Measurements from ENCODE around the gene IMMT.

Gene IMMT

GRCh38 chr2:86143307-86143706, 52.0 kb downstream of the IMMT start:
- DNase-seq (ENCODE audit: low read depth in 2 of 2) = no peak

DNA sequence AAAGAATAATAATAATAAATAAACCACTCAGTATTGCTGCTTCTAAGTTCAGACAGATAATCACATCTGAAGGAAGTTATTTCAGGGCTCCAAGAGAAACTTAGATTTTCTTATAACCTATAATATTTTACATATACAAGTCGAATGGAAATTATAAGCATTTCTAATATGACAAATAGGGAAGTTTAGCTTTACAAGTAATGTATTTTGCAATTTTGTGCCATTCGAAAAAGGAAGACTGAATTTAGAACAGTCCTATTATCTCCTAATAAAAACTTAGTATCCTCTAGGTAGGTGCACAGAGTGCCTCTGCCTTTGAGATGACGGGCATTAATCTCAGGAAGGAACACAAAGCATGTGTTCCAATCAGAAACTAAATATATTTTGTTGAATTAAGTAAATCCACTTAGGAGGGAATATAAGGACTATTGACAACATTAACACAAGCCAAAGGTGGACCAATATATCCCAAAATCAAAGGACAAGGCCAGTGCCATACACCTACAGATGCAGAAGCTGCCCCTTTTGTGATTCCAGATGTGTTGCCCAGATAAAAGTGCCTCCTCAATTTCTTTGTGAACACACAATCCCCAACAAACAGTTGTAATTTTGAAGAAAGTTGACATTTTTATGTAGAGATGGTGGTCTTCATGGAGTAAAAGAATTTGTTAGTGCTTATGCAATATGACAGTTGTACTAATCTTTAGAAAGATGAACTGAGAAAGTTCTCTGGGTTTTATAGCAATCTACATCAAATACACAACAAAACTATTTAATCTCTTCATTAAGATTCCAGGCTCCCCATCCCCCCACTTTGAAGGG, 52.6 kb downstream of the IMMT start:
- DNase-seq (ENCODE audit: low read depth in 2 of 2) = no peak

- DNase-seq (ENCODE audit: low read depth in 2 of 2) = no peak
Measured at GRCh38 chr2:86140969-86141392, 54.3 kb downstream of the IMMT start.

GRCh38 chr2:86139981-86140380, 55.3 kb downstream of the IMMT start:
- DNase-seq (ENCODE audit: low read depth in 2 of 2) = no peak

DNA sequence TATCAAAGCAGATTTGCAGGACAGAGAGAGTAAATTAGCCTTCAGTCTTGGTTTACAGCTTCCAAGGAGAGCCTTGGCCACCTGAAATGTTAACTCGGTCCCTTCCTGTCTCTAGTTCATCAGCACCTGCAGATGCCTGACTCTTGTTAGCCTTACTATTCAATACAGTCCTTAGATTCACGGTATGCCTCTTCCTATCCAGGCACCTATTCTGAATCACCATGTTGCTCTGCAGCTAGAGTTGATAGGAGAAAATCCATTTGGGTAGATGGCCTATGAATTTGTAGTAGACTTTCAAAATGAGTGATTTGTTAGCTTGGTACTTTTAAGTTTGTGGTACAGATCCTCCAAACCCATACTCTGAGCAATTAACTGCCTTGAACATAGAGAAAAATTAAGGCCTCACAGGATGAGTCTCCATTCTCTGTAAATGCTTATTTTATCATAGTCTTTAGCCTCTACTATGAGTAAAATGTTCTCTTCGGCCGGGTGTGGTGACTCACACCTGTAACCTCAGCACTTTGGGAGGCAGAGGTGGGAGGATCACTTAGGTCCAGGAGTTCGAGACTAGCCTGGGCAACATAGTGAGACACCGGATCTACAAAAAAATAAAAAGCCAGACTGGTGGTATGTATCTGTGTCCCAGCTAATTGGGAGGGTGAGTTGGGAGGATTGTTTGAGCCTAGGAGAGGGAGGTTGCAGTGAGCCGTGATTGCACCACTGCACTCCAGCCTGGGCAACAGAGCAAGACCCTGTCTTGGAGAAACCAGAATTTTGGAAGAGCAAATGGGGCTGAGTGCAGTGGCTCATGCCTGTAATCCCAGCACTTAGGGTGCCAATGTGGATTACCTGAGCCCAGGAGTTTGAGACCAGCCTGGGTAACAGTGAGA, 56.3 kb downstream of the IMMT start:
- DNase-seq (ENCODE audit: low read depth in 2 of 2) = no peak

DNA sequence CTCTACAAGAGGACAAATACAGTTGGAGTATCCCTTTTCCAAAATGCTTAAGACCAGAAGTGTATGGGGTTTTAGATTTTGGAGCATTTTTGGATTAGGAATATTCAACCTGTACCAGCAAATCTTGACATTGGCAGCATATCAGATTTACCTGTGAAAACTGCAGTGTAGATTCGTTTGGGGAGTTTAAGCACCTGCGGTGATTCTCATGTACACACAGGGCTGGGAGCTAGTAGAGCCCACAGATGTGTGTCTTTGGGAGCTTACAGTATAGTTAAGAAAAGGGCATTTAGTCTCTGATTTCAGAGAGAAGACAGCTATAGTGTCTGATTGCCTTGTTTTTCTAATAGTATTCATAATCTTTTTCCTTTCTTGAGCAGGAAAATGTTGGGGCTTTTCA, 59.1 kb downstream of the IMMT start:
- DNase-seq (ENCODE audit: low read depth in 2 of 2) = no peak

DNA sequence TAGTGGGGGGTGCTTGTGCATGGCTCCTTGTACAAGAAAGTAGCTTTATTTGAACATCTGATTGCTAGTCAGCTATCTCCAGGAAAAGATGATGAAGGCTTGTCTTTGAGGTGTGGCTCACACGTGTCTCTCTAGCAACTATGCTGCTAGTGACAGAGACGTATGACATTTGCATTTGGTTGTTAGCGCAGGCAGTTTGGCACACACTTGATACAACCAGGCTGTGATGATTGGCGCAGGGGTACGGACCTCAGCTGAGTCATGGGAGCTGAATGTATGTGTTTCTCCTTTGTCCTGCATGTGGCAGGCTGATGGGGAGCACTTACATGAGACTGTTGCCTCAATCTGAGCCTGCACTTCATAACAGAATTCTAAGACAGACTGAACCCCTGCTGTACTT, 59.6 kb downstream of the IMMT start:
- no peak for DNase-seq (ENCODE audit: low read depth in 2 of 2)

- DNase-seq (ENCODE audit: low read depth in 2 of 2) = no peak
Measured at GRCh38 chr2:86134709-86135108, 60.6 kb downstream of the IMMT start.

- no peak for DNase-seq (ENCODE audit: low read depth in 2 of 2)
Measured at GRCh38 chr2:86124683-86125082, 70.6 kb downstream of the IMMT start.

- no peak for DNase-seq (ENCODE audit: low read depth in 2 of 2)
Measured at GRCh38 chr2:86123328-86123925, 71.8 kb downstream of the IMMT start.

- DNase-seq (ENCODE audit: low read depth in 2 of 2) = no peak
Measured at GRCh38 chr2:86118130-86118529, 77.1 kb downstream of the IMMT start.

- no peak for DNase-seq (ENCODE audit: low read depth in 2 of 2)
Measured at GRCh38 chr2:86107031-86107430, 88.2 kb downstream of the IMMT start.

DNA sequence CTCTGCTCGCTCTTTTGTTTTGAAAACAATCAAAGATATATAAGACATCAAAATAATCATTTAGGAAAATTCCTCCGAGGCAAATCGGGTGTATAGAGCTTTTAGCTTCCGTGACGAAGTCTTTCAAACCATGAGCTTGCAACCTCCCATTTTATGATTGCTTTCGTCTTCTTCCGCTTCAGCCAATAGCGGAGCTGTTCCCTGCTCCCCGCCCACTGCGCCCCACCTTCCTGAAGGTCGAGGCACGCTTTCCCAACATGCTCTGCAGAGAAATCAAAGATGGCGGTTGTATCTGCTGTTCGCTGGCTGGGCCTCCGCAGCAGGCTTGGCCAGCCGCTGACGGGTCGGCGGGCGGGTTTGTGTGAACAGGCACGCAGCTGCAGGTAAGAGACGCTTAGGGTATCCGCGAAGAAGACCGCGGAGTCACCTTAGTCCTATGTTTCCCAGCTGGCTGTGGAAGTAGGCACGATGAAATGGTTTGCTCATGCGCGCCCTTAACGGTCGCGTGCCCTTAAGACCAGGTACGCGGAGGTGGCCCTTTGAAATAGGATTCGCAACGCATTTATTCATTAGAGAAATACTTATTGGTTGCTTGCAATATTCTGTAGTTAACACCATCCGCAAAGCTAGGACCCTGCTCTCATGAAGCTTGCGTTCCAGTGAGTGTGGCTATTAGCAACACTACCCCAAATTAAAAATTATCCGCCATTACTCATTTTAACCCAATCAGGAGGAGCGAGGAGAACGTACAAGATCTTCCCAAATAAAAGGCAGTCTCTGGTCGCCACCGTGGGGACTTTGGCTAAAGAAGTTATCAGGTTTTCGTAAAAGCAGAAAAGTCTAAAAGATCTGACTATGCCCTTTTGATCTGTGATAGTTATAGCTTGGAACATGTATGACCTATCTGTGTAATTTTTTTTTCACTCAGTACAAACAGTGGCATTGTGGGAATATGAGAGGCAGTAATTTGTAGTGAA, 89.0 kb downstream of the IMMT start, which contains the start of gene PTCD3:
PTCD3 (plus strand) TSS at position 267 of the 977 bp plus-strand sequence; CDS start at position 280, 13 bp downstream.
- DNase-seq (ENCODE audit: low read depth in 2 of 2) = peak; percentile 94

GRCh38 chr2:86105252-86105968, 89.9 kb downstream of the IMMT start, which contains the start of gene POLR1A:
Gene POLR1A (minus strand): TSS chr2:86105886. CDS start chr2:86105776, 110 bp downstream.
- peak; percentile 76 to 78 for DNase-seq (ENCODE audit: low read depth in 2 of 2)

DNA sequence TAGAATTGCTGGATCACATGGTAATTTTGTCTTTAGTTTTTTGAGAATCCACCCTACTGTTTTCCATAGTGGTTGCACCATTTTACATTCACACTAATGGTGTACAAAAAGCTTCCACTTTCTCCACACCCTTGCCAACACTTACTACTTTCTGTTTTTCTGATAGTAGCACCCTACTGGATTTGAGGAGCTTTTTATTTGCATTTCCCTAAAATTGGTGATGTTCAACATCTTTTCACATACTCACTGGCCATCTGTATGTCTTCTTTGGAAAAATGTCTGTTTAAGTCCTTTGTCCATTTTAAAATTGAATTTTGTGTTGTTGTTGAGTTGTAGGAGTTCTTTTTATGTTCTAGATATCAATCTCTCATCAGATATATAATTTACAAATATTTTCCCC, 93.1 kb downstream of the IMMT start:
- no peak for DNase-seq (ENCODE audit: low read depth in 2 of 2)

- no peak for DNase-seq (ENCODE audit: low read depth in 2 of 2)
Measured at GRCh38 chr2:86097913-86098312, 97.3 kb downstream of the IMMT start.

GRCh38 chr2:86097114-86097896, 98.0 kb downstream of the IMMT start:
- DNase-seq (ENCODE audit: low read depth in 2 of 2) = no peak

DNA sequence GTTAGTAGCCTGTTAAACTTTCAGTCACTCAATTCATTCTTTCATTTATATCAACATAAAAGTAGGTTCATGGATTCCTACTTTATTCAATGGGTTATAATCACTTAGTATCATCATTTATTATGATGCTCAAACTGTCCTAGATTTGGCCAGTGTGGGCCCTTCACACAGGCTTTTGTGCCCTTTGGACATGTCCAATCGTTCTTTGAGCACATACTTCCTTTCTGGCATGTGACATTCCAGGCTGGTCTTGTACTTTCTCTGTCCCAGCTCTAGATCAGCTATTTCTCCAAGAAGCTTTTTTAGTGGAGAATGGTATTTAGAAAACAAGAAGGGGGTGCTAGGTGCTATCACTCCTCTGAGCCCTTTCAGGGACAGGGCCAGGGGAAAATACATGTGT, 101.0 kb downstream of the IMMT start:
- DNase-seq (ENCODE audit: low read depth in 2 of 2) = no peak

Measured in stimulated activated CD8-positive, alpha-beta memory T cell treated with anti-CD3 and anti-CD28 coated beads, Interleukin-7, amount 100 ng/mL, for 4 hours (primary cell).